ENCODE measurements around the gene PALB2. TPM values are rescaled to one million over a fixed set of nuclear protein-coding genes. Genes with fewer than 3 reads are reported as not detected.

The PALB2 gene
- total RNA-seq, 1 experiment from 2014 or later: 40.3 TPM

DNA sequence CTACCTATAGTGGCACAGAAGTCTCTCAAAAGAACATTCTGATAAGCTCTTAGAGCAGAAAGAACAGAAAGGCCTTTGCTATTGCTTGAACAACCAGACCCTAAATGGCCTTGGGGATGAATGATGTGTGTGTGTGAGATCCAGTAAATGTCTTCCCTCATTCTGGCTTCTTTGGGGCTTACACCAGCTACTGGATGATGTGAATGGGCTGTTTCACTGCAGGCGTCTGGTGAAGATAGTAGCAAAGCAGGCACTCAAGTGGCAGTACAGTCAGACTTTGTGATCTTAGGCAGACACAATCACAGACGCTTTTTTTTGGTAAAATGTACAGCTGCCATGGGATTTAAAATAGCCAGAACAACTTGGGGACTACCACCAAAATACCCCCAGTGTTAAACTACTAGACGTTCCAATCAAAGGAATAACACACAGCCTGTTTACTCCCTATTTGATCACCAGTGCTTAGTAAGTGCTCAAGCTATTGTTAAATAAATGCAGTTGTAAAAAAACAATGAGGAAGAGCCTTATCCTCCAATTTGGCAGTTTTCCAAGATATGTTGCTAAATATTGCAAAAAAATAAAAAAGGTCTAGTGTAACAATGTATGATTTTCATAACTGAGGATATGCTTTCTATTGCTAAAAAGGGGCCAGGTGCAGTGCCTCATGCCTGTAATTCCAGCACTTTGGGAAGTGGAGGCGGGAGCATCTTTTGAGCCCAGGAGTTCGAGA, 62.8 kb downstream of the PALB2 start:
- no peaks in the 10 kb centered on the region for H3K9me3 ChIP-seq (ENCODE audit: control insufficient read depth, low read depth, low read length)
- no peaks in the 10 kb centered on the region for H3K79me1 ChIP-seq (ENCODE audit: insufficient read depth, low read depth, low read length, poor library complexity, severe bottlenecking)
- no peak overlapping the region for H2AFZ ChIP-seq (ENCODE audit: low read length)
- no peak overlapping the region for H3K18ac ChIP-seq (ENCODE audit: insufficient read length, low read depth, low read length)
- no peak overlapping the region for H4K5ac ChIP-seq (ENCODE audit: insufficient read length, low read depth, low read length)
- peak overlapping the region; percentile 30 for H3K27ac ChIP-seq (ENCODE audit: insufficient read length, low read depth, low read length)
- H3T11ph ChIP-seq (ENCODE audit: low read length): no peak overlapping the region
- H2BK5ac ChIP-seq (ENCODE audit: insufficient read length, low read length): no peak overlapping the region
- H3K4me1 ChIP-seq (ENCODE audit: insufficient read depth, low read length): no peaks in the 10 kb centered on the region
- no peaks in the 10 kb centered on the region for H3K27me3 ChIP-seq (ENCODE audit: insufficient read depth, low read length)
- no peaks in the 10 kb centered on the region for H3K23me2 ChIP-seq (ENCODE audit: insufficient read length, low read depth, low read length, poor library complexity, severe bottlenecking)
- WGBS (ENCODE audit: extremely low coverage, insufficient read length, low lambda C conversion rate): no CpG with 5 or more reads among the region's 5 CpGs
- Mint-ChIP-seq H3K4me3 (no peak overlapping the region), H3K36me3 (ENCODE audit: insufficient read depth in 1 of 3, low read depth in 3 of 3) (peaks cover 6 to 61% (median 46%) of the 10 kb centered on the region in 3 experiments; a peak in 6 of 7 replicates), H3K9me3 (no peaks in the 10 kb centered on the region), H3K27me3 (ENCODE audit: low read depth) (no peaks in the 10 kb centered on the region; the same call in 1 of the 2 replicates), H3K27ac (peak overlapping the region in 2 of 3 experiments; percentile 27 to 59; a peak in 2 of 7 replicates), H3K4me1 (no peaks in the 10 kb centered on the region)
- H4K8ac ChIP-seq (replicated peaks; ENCODE audit: insufficient read length, low read depth, low read length): no peak overlapping the region
- no peak overlapping the region for H3K9ac ChIP-seq (ENCODE audit: extremely low read depth, insufficient read length, low read length)
- H3K4me2 ChIP-seq (ENCODE audit: insufficient read depth, insufficient read length, low read length): no peak overlapping the region
- H2BK120ac ChIP-seq (ENCODE audit: low read depth, low read length, poor library complexity, severe bottlenecking): no peak overlapping the region
- no peak overlapping the region for H2BK12ac ChIP-seq (ENCODE audit: insufficient read length, low read depth, low read length)
- no peak overlapping the region for H3K4ac ChIP-seq (ENCODE audit: low read depth, low read length)
- no peak overlapping the region for H4K91ac ChIP-seq (ENCODE audit: insufficient read length, low read depth, low read length)
- H3K14ac ChIP-seq (ENCODE audit: insufficient read depth, low read length): no peak overlapping the region
- TF ChIP-seq, protein P1, sequence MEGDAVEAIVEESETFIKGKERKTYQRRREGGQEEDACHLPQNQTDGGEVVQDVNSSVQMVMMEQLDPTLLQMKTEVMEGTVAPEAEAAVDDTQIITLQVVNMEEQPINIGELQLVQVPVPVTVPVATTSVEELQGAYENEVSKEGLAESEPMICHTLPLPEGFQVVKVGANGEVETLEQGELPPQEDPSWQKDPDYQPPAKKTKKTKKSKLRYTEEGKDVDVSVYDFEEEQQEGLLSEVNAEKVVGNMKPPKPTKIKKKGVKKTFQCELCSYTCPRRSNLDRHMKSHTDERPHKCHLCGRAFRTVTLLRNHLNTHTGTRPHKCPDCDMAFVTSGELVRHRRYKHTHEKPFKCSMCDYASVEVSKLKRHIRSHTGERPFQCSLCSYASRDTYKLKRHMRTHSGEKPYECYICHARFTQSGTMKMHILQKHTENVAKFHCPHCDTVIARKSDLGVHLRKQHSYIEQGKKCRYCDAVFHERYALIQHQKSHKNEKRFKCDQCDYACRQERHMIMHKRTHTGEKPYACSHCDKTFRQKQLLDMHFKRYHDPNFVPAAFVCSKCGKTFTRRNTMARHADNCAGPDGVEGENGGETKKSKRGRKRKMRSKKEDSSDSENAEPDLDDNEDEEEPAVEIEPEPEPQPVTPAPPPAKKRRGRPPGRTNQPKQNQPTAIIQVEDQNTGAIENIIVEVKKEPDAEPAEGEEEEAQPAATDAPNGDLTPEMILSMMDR (conservative IDR thresholded peaks at IDR 0.05): no peak
- no peak overlapping the region for H2AK5ac ChIP-seq (ENCODE audit: insufficient read length, low read length)
- DNase-seq: no peak
- no peaks in the 10 kb centered on the region for H4K20me1 ChIP-seq (ENCODE audit: control insufficient read depth, insufficient read depth, insufficient read length)
- no peaks in the 10 kb centered on the region for H3K79me2 ChIP-seq (ENCODE audit: insufficient read depth, low read length)
- no peak overlapping the region for H3K23ac ChIP-seq (ENCODE audit: insufficient read length, low read depth, low read length)
- no peak overlapping the region for H3K56ac ChIP-seq (ENCODE audit: insufficient read length, low read depth, low read length)
- no peak overlapping the region for H2BK20ac ChIP-seq (ENCODE audit: low read depth, low read length, poor library complexity, severe bottlenecking)
- H2BK15ac ChIP-seq (ENCODE audit: low read depth, low read length): no peak overlapping the region
